DMS79 treated with DMSO at 0.1 percent for 48 hours (cell line): Measurements from ENCODE around the gene GOLGA6B.
"Not testable (repeated sequence)": the region's sequence is repeated elsewhere in the genome, so short reads cannot be mapped to it uniquely, and the experiment has no call there.

Experiments used
- DNase-seq: peaks from one replicate; lab custom pipeline; 2025; lab: John Stamatoyannopoulos, UW

Gene GOLGA6B

DNA sequence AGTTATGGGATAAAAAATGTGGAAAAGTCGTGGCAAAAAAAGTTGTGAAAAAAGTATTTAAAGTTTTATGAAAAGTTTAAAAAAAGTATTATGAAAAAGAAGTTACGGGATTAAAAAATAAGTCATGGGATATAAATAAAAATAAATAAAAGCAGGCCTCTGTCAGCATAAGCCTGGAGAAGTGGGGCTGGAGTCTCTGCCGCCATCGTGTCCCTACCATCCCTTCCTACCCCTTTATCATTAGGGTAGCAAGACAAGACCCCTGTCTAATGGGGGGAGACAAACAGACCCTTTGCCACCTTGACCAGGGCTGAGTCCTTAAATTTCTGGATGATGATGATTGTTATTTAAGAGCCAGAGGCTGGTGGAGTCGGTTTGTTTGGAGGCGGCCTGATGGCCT is 15.3 kb downstream of the GOLGA6B start:
- DNase-seq, result not testable (repeated sequence)

DNA sequence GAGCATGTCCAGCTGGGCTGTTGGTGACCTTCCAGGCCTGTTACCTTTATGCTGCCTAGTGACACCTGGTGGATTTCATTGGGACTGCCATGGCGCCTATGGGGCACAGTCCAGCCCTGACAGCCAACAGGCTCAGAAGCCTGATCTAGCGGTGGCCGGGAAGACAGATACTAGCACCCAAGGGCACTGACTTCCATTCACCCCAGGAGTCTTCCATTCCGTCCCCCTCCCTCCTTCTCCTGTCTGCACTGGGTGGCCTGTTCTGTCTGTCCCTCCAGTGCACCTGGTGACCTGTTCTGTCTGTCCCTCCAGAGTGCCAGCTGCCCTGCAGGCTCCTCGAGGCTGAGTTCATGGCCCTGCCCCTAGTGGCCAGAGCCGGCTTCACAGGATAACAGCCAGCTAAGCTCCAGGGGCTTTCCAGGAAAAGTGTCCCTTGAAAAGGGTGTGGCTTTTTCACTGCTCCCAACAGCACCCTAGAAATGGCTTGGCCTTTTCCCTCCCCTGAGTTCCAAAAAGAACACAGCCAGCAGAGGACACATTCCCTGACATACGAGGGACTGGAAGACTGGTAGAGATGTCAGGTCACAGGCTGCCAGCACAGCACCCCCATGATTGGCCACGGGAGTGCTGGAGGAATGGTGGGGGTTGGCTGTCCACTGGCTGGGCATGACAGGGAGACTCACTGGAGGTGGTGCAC is 16.3 kb downstream of the GOLGA6B start:
- not testable (repeated sequence) for DNase-seq

DNA sequence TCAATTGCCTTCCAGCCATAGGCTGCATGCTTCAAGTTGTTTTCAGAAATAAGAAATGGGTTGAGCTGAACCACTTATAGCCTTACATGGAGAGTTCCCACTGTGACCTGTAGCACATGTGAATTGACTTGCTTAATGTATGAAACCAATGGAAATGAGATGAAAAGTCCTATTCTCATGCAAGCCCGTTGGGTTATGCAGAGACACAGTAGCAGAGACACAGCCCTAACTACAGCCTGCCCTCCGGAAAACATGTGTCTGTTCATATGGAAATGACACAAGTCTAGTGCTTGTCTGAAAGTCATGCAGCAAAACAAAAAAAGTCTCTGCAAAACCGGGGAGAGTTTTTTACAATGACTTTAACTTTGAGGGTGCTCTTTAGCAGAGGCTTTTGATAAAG is 17.0 kb downstream of the GOLGA6B start:
- DNase-seq, result no peak

DNA sequence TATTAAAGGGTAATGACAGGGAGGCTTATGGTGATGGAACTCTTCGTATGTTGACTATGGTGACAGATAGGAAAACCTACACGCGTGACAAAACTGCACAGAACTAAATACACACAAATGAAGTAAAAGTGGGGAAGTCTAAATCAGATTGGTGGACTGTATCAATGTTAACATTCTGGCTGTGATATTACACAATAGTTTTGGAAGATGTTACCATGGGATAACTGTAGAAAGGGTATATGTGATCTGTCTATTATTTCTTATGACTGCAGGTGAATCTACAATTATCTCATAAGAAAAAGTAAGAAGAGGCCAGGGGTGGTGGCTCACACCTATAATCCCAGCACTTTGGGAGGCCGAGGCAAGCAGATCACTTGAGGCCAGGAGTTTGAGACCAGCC is 22.3 kb downstream of the GOLGA6B start:
- DNase-seq, result no peak

DNA sequence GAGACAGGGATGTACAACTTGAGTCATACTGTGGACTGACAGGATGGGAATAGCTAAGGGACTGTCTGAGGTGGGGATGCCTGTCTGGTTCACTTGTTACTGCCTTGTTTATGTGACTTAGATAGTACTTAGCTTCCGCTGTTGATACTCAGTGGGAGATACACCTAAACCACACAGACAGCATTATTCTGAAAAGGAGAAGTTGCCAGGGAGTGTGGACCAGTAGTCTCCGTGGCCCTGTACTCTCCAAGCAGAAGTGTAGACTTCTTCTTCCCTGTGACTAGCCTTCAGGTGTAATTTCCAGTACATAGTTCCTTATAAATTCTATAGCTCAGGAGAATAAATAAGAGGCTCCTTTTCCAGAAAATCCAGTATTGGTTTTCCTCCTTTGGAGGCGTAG is 26.4 kb downstream of the GOLGA6B start:
- DNase-seq, result no peak

DNA sequence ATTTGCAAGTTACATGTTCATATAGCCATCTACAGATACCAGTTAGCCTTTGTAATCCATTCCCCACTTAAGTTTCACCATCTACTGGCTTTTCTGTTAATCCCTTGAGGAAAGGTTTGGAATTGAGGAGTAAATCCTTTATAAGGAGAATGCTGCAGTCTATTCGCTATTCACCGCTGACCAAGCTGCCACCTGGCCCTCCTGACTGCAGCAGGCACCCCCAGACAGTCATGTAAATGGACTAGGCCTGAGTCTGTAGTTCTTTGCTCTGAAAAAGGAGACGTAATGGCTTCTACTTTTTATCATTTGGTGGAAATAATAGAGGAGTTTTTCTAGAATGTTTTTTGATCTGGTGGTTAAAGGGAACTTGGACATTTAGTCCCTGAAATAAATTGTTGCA is 28.3 kb downstream of the GOLGA6B start:
- DNase-seq, result no peak

DNA sequence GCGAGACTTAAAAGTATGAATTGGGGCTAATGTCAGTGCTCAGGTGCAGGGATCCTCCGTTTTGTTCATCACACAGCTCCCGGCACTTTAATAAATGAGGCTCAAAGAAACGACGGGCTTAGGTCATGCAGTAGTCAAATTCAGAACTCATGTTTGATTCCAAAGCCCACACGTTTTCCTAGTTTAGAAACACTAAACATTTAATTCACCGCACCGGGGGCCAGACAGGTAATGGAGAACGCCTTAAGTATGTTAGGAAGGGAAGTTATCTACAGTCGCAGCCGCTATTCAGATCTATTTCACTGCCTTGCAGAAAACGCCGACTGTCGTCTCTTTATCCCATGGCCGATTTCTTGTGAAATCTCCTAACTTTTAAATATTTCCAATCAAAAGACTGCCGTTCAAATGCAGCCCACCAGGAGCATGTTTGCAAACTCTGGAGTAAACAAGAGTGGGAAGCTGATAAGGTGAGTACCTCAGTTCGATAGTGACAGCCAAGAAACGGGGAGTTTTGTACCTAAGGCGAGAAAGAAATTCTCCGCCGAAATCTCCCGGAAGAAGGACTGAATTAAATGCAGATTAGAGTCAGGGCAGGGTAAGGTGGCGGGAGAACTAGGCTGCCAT is 30.9 kb downstream of the GOLGA6B start:
- DNase-seq, result no peak

DNA sequence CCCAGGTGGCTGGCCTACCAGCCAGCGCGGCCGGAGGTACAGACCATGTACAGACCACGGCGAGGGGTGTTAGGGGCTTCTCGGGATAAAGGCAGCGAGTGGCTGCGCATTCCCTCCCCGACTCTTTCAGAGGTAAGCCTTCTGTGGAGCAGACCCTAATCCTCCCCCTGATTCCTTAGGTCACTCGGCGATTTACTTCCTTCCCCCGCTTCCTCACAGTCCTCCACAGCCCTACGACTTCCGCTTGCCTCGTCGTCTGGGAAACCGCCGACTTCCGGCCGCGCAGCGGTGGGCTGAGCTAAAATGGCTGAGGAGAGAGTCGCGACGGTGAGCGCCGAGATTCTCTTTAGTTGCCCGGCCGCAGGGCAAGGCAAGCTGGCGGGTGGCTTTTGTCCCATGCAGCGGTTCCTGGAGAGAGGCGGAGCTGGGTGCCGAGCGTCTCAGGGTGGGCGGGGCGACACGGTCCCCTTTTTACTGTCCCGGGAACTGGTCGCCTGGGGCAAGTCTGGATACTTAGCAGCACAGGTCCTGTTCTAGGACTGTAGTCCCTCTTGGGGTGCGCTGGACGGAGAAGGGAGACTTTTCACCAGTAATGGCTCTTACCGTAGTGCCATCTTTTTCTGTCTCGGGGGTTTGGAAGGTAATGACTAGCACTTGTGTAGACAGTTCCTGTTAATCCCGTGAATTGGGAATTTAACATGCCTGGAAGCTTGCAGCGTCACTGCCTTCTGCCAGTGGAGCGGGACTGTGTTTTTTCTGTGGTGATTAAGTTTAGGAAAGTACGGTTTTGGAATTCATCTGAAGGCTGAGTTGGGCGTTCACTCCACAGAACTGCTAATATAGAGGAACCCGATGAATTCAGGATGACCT is 31.7 kb downstream of the GOLGA6B start, which contains the start of the genes BBS4 and HIGD2B:
TSS of gene BBS4 (plus strand) at position 283 of the 870 bp plus-strand sequence. CDS start at position 304, 21 bp downstream.
TSS of gene HIGD2B (minus strand) at position 258 of the 870 bp plus-strand sequence. CDS start 9,808 bp downstream, outside the sequence.
- no peak for DNase-seq

DNA sequence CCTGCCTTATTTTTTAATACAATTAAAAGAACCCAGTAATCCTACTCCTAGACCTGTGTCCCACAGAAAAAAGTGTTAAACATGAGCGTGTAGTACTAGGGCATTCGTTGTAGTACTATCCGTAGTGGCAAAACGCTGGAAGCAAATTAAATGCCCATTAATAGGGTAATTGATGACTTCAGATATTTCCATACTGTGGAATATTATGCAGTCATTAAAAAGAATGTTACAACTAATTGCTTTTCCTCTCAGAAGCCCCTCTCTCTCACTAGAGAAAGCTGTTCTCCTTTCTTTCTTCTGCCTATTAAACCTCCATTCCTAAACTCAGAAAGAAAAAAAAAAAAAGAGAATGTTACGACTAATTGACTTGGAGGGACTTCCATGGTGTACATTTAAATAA is 34.2 kb downstream of the GOLGA6B start:
- DNase-seq, result no peak

DNA sequence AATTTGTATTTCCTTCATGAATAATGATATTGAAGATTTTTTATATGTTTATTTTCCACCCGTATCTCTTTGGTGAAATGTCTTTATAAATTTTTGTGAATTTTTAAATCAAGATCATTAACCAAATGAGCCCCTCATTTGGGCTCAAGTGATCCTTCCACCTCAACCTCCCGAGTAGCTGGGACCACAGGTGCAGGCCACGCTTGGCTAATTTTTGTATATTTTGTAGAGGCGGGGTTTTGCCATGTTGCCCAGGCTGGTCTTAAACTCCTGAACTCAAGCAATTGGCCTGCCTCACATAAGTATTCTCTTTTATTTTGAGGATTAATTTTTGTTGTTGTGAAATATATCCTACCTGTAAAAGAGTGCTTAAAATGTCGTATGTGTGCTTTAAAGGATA is 36.4 kb downstream of the GOLGA6B start:
- DNase-seq, result peak; percentile 21

DNA sequence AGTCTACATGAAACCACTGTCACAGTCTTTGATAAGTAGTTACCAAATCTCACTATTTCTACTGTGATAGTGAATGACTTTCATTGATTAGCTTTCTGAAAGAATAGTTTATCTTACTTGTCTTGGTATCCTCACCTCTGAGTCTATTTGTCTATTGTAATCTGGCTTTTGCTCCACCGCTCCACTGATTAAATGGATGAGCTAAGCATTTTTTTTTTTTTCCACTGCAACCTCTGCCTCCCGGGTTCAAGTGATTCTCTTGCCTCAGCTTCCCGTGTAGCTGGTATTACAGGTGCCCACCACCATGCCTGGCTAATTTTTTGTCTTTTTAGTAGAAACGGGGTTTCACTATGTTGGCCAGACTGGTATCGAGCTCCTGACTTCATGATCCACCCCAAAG is 44.4 kb downstream of the GOLGA6B start:
- DNase-seq, result no peak

DNA sequence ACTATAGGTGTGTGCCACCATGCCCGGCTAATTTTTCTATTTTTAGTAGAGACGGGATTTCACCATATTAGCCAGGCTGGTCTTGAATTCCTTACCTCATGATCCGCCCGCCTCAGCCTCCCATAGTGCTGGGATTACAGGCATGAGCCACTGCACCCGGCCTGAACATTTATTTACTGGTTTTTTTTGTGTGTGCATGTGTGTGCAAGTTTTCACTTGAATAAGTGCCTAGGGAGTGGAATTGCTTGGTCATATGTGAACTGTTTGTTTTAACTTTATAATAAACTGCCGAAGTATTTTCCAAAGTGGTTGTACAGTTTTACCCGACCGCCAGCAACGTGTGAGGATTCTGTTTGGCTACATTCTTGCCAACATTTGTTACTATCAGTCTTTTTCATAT is 45.6 kb downstream of the GOLGA6B start:
- no peak for DNase-seq

DNA sequence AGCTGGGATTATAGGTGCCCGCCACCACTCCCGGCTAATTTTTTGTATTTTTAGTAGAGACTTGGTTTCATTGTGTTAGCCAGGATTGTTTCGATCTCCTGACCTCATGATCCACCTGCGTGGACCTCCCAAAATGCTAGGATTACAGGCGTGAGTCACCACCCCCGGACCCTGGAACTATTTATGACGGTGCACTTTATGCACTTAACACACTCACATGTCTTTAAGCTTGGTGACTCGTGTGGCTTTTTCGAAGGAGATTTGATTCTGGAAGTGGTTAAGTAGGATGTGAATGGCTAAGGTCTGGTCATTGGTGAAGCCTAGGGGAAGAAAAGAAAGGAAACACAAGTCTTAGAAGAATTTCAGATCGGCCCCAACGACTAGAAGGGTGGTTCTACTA is 51.8 kb downstream of the GOLGA6B start:
- no peak for DNase-seq

DNA sequence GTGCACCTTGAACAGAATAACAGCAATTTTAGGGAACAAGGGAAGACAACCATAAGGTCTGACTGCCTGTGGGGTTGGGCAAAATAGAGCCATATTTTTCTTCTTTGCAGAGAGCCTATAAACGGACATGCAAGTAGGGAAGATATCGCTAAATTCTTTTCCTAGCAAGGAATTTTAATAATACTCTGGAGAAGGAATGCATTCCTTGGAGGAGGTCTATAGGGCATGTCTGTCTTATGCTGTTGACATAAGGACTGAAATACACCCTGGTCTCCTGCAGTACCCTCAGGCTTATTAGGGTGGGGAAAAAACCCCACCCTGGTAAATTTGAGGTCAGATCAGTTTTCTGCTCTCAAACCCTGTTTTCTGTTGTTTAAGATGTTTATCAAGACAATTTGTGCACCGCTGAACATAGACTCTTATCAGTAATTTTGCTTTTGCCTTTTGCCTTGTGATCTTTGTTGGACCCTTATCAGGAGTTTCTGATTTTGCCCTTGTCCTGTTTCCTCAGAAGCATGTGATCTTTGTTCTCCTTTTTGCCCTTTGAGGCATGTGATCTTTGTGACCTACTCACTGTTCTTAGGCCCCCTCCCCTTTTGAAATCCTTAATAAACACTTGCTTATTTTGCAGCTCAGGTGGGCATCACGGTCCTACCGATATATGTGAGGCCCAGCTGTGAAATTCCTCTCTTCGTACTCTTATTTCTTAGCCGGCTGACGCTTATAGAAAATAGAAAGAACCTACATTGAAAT is 54.2 kb downstream of the GOLGA6B start:
- DNase-seq, result not testable (repeated sequence)
